GM19035 (cell line): Measurements from ENCODE around the gene CACNB2.
"Not testable (repeated sequence)": the region's sequence is repeated elsewhere in the genome, so short reads cannot be mapped to it uniquely, and the experiment has no call there.

Experiments
- ATAC-seq: cut with Tn5 transposase; IDR thresholded peaks from one replicate; pipeline ENCODE4 v1.9.1; 2021; ENCODE audit not compliant: unreplicated experiment

CACNB2 gene

DNA sequence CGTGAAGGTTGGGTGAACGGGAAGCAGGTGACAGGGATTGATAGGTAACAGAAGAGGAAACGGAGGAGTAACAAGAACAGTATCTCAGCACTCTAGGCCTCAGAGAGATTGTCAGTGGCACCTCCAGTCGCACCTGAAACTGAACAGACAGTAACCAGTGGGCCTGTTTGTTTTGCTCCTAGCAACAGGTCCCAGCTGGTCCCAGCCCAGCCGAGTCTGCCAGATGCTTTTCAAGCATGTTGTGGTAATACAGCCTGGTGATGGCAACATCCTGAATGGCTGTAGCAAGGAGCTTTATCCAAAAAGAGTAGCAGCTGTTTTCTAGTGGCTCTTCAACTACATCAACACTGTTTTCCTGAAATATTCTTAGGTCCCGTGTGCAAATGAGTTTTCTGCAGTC is 4.7 kb downstream of the CACNB2 start:
- no peak for ATAC-seq

DNA sequence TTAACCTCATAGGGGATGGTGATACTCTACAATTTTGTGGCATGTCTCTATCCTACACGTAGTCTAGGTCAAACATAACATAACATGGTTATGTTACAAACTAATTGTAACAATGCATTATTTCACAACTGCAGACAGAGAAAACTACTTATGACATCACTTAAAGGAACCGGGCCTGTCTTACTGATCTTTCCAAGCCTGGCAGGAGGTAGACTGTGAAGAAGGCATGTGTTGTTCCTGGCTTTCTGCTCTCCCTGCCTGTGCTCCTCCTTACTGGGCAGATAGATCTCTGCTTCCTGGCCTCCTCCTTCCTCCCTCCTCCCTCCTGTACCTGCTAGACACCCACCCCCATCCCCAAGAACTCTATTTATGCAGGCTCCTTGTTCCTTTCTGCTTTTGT is 5.4 kb downstream of the CACNB2 start:
- ATAC-seq: no peak

DNA sequence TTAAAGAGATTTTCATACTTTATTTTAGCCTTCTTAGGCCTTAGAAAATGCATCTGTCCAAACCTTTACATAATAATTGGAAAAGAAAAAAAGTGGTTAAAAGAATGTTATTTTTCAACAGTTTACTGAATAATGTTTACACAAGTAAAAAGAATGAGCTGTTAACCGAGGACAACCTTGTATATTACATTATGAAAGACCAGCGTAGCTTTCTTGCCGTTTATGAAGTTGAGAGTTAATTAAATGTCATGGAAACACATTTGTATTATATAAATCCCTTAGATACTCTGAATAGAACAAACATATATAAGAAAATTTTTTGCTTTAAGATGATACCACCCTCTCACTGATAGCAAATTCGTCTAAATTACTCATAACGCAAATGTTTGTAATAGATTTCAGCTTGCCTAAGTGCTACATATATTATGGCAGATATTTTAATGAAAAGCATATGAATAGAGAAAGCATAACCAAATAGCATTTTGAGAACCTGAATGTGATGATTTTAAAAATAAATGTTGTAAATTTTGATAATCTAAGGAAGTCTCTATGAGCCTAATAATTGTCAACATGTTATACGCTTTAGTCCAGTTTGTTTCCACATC is 9.1 kb downstream of the CACNB2 start:
- no peak for ATAC-seq

DNA sequence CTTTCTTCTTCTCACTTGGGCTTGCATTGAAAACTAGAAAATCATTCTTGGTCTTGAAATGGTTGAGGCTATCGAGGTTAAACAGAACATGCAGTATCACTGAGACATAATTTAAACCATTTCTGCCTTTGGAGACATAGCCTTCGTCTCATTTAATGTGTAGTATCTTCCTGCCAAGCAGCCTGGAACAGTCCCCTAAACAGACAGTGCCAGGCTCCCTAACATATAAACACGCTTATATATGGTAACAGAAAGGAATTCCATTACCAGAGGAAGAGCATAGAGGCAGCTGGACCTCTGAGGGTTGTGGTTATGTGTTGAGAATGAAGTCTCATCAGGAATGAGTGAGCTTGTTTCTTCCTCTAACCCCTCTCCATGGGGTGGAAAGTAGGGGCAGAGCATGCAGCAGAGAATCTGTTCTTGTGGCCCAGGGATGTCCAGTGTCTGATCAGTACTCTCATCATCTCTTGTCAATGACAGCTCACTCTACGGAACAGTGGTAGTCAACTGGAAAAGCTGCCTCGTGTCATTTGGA is 11.2 kb downstream of the CACNB2 start:
- no peak for ATAC-seq

GRCh38 chr10:18153381-18153780 is 13.2 kb downstream of the CACNB2 start:
- not testable (repeated sequence) for ATAC-seq

DNA sequence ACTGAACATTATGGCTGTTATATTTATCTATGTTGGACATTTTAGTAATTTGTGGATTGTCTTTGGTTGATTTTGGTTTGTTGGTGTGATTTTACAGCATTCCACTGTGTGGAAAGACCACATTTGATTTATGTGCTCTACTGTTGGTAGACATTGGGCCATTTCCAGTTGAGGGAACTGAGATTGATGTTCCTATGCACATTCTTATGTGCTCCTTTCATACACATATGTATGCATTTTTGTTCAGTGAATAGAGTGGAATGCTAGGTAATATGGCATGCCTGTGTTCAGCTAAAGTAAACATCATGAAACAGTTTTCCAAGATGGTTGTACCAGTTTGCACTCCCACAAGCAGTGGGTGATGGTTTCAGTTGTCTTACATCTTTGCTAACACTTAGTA is 15.1 kb downstream of the CACNB2 start:
- ATAC-seq: no peak

DNA sequence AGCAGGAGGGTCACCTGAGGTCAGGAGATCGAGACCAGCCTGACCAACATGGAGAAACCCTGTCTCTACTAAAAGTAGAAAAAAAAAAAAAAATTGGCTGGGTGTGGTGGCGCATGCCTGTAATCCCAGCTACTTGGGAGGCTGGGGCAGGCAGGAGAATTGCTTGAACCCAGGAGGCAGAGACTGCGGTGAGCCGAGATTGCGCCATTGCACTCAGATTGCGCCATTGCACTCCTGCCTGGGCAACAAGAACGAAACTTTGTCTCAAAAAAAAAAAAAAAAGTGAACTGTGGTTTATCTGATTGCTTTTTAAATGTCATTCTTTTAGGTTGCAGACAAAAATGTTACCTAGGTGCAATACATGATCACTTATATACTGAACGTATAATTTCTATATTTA is 16.6 kb downstream of the CACNB2 start:
- not testable (repeated sequence) for ATAC-seq

- ATAC-seq: no peak
Observed at GRCh38 chr10:18157881-18158280, 17.7 kb downstream of the CACNB2 start.

GRCh38 chr10:18158773-18159265 is 18.6 kb downstream of the CACNB2 start:
- no peak for ATAC-seq

DNA sequence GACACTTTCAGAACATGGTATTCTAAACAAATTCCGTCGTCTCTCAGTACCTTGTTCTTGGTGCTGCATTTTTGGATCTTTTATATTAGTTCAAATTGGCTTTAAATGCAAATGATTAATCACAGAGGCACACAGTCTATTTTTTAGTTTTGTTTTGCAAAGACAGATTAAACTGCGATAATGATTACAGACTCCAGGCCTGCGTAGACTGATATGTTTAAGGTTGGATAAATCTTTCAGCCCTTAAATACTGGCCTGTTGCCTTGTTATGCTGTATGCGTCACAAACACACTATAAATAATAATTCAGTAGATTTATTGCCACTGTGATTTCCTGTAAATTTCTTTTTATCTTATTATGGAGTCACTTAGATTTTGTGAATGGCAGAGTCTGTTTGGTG is 19.3 kb downstream of the CACNB2 start:
- ATAC-seq: no peak

DNA sequence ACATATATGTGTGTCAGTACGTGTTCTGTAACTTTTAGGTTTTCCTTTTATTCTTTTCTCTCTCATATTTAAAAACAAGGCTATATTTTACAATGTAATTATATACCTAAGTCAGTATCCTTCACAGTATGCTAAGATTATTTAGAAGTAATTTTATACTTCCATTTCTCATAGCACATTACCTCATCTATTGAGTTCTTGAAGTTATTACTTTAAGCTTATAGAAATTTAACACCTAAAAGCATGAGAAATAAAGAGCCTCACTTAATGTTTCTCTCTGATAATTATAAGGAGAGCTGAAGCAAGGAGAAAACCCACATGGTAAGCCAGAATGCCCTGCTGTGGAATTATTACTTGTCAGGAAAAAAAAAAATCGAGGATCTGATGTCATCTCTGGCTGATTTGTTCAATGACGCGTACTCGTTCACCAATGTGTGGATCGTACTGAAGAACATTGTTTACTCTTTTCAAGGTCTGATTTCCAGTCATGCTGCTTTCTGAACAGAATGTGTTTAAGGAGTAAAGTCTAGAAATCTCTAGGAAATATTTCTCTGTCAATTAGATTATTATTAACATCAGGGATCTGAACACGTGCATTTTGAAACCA is 21.9 kb downstream of the CACNB2 start:
- ATAC-seq: no peak

DNA sequence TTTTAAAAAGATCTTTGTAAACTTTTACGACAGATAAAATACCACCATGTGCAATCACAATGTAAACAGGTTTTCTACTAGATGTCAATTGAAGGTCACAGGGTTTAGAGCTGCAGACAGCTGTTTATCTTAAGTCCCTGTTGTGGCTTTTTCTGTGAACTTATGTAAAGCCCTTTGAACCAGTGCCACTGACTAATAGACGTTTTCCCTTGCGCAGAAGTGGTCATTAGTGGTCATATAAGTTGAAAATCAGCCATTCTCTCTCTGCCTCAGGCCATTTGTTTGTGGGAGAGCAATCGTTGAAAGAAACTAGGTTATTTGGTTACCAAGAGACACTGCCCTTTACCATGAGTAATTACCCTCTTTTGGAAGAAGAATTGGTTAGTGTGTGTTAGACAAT is 23.9 kb downstream of the CACNB2 start:
- ATAC-seq: no peak

DNA sequence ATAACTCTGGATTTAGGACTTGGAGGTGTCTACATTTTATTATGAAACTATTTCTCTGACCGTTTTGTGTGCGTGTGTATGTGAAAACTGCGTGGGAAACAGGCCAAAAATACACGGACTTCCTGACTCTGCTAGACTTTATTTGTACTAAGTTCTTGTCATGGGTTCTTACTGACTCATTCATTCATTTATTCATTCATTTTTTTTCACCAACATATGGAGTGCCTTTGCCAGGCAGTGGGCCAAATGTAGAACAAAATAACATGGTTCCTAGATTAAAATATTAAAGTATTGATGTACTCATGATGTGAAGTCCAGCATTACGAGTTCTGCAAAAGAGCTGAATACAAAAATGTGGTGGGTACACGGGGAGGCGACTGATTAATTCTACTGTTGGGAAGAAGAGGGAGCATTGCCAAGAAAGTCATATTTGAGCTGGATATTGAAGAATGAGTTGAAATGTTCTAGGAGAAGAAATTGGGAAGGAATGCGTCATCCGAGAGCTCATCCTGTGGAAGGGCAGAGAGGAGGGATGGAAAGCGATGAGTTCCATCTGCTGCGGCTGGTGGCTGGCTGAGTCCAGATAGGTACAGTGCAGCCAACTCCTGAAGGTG is 24.6 kb downstream of the CACNB2 start:
- no peak for ATAC-seq

DNA sequence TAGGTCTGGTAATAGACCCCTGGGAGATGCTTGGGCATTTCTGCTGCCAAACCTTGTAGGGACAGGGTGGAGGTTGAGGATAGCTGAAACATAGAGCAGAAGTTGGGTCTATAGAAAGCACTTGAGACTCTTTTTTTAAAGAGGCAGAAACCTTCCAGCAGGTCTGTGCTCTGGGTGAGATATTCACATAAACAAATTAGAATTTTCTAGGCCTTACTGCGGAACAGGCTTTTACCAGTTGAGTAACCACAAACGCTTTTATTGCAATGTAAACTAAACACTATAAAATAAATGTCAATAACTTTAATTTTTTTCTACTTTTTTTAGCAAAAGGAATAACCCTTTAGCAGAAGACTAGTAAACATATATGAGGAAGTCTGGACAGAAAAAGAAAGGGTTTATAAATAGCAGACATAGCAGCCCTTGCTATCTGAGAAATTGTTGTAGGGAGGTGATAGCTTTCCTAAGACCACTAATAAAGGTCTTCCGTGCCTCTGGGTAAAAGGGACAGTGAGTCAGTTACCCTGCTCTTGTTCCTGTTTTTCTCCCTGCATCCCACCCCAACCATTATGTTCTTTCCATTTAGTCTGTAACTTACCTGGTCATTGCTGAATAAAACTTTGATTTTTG is 38.7 kb downstream of the CACNB2 start:
- ATAC-seq: no peak

- no peak for ATAC-seq
Observed at GRCh38 chr10:18179891-18180290, 39.7 kb downstream of the CACNB2 start.

DNA sequence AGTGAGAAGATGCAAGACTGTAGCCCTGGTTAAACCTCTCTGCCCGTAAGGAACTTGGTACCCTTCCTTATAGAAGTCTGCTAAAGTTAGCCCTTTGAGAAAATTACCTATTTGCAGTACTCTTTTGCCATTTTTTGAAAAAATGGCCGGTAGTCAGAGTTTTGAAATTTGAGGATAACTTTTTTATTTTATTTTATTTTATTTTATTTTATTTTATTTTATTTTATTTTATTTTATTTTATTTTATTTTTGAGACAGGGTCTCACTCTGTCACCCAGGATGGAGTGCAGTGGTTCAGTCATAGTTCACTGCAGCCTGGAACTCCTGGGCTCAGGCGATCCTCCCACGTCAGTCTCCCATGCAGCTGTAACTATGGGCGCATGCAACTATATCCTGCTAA is 41.2 kb downstream of the CACNB2 start:
- not testable (repeated sequence) for ATAC-seq

GRCh38 chr10:18185621-18186020 is 45.4 kb downstream of the CACNB2 start:
- ATAC-seq: no peak

DNA sequence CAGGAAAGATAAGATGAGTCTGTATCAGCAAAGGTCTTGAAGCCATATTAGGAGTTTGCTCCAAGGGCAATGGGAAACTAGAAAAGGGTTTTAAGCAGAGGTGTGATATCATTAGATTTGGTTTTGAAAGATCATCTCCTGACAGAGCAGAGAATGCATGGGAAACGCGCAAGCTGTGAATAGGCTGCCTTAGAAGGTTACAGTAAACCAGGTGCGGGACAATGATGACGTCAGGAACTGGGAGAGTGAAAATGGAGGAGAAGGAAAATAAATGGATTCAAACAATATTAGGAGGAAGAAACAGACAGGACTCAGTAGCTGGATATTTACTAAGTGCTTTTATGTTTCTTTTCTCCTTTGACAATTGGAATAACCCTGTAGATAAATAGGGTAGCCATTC is 50.6 kb downstream of the CACNB2 start:
- no peak for ATAC-seq

DNA sequence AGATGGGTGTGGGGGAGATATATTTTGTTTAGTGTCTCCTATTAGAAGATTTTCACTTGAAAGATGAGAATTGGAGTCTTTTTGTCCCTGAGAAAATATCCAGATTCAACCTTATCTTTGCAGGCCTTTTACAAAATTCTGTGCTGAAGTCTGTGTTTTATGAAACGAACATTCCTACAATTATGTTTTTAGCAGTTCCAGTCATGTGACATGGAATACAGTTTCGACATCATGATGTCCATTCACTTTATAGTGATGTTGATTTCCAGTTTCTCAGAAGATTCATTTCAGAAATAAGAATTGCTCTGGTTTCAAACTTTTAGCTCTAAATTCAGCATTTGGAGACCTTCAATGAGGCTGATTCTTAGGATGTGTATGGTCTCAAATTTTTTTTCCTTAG is 54.4 kb downstream of the CACNB2 start:
- no peak for ATAC-seq

DNA sequence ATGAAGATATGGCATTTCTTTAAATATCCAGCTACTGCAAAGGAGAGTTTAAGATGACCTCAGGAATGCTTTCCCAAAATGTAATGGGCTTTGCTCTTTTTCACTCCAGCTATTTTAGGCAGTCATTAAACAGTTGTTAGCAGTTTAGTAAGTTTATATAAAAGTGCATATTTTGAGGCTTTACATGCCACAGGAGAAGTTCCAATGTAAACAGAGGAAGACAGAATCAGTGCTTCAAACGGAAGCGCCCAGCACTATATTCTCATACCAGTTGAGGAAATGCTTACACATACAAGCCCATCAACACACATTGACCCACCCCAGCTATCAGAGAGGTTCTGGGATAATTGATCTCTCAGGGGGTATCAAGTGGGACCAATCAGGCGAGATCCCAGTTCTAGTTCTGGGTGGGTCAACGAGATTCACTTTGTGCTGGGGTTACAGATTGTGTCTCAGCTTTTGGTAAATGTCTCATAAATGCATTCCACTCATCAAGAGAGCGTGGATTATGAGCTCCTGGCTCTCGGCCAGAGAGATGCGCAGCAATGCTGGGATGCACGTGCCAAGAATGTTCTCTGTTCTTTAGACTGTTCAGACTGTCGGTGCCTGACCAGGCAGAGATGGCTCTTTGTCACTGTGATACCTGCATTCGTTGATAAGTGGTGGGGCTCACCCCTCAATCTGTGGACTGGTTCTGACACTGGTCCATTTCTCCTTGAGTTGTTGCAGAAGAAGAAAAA is 55.0 kb downstream of the CACNB2 start:
- ATAC-seq: no peak
